ENCODE measurements around the gene GDPD4.

DNA sequence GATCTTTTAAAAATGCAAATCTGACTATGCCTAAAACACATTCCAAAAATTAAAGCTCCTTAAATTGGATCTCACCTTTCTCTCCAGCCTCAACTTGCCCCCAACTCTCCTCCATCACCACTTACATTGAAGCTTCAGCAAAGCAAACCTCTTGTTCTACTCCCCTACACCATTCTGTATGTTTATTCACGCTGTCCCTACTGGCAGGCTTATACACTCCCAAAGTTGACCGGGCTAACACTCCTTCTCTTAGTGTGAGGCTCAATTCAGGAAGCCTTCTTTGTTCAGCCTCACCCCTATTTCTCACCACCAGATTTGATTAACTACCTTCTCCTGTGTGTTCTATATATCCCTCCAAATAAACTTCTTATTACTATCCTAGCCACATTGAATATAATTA lies 1.8 kb upstream of the GDPD4 start:
- TF ChIP-seq POLR2AphosphoS5 (IDR thresholded peaks at IDR 0.05) (no peak), EP300 (IDR thresholded peaks at IDR 0.05; ENCODE audit: low read depth) (no peak)
- TF ChIP-seq, protein P1, sequence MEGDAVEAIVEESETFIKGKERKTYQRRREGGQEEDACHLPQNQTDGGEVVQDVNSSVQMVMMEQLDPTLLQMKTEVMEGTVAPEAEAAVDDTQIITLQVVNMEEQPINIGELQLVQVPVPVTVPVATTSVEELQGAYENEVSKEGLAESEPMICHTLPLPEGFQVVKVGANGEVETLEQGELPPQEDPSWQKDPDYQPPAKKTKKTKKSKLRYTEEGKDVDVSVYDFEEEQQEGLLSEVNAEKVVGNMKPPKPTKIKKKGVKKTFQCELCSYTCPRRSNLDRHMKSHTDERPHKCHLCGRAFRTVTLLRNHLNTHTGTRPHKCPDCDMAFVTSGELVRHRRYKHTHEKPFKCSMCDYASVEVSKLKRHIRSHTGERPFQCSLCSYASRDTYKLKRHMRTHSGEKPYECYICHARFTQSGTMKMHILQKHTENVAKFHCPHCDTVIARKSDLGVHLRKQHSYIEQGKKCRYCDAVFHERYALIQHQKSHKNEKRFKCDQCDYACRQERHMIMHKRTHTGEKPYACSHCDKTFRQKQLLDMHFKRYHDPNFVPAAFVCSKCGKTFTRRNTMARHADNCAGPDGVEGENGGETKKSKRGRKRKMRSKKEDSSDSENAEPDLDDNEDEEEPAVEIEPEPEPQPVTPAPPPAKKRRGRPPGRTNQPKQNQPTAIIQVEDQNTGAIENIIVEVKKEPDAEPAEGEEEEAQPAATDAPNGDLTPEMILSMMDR (IDR thresholded peaks at IDR 0.05), result no peak

All from transverse colon (tissue), 4 donors.